ENCODE results near the gene PLEKHG4B. TPM values are rescaled to one million over a fixed set of nuclear protein-coding genes. Genes with fewer than 3 reads are reported as not detected.
"Not testable (repeated sequence)": the region's sequence is repeated elsewhere in the genome, so short reads cannot be mapped to it uniquely, and the experiment has no call there.

Gene PLEKHG4B
- total RNA-seq, 1 donor from 2014 or later: not detected

DNA sequence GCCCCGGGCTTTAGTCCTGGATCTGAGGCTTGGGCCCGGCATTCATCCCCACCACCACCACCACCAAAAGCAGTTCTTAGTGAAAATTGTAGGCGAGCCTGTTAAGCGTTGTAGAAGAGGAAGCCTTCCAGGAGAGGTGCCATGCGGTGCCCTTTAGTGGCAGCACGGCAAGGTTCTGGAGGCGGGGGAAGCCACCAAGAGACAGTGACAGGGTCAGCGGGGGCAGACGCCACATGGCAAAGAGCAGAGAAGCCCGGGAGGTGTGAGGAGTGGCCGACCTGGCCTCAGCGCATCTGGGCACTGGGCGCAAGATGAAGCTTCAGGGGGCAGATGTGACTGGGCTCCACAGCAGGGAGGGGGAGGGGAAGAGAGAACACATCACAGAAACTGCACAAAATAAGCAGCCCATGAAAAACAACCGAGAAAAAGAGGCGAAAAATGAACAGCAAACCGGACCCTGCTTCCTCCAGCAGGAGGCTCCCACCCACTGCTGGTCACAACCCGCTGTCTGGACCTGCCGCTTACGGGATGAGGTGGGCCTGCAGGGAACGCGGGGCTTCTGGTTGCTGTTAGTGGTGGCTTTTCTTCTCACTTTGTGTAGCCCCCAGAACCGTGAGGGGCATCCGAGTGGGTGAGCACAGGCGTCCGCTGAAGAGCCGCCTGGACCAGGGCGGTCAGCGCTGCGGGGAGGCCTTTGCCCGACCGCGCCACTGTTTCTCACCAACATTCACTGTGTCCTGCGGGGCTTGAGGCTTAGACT lies 103.6 kb downstream of the PLEKHG4B start:
- Histone ChIP-seq H3K4me3 (no peak overlapping the region), H3K36me3 (peaks cover 0 to 5% of the 10 kb centered on the region in 2 donors), H3K27me3 (no peaks in the 10 kb centered on the region), H3K9me3 (no peaks in the 10 kb centered on the region), H3K27ac (no peak overlapping the region), H3K4me1 (peaks cover 0 to 4% of the 10 kb centered on the region in 2 donors)
- TF ChIP-seq CTCF (IDR thresholded peaks at IDR 0.05): no peak
- no peak for DNase-seq (ENCODE audit: low spot score in 2 of 2)
- intact Hi-C loops (cut with DNase I): no loop called here

DNA sequence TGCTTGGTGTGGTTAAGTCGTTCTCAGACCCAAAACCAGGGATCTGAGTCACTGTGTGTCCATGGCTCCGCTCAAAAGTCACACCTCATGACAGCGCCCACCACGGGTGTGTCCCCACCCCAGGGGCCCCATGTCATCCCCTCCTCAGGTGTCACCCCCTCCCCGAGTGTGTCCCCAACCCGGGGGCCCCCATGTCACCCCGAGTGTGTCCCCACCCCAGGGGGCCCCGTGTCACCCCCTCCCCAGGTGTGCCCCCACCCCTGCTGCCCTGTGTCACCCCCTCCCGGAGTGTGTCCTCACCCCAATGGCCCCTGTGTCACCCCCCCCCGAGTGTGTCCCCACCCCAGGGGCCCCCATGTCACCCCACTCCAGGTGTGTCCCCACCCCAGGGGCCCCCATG lies 104.4 kb downstream of the PLEKHG4B start:
- TF ChIP-seq CTCF (IDR thresholded peaks at IDR 0.05): no peak
- no peak for DNase-seq (ENCODE audit: low spot score in 2 of 2)

DNA sequence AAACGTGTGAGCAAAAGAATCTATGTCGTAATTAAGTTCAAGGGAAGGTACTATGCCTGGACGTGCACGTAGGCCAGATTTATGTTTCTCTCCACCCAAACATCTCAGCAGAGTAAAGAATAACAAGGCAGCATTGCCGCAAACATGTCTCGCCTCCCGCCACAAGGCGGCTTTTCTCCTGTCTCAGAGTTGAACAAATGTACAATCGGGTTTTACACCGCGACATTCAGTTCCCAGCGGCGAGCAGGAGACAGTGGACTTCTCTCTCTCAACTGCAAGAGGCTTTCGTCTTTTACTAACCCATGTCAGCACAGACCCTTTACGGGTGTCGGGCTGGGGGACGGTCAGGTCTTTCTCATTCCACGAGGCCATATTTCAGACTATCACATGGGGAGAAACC lies 105.1 kb downstream of the PLEKHG4B start:
- DNase-seq (ENCODE audit: low spot score in 2 of 2); H3K4me3 ChIP-seq; intact Hi-C loops (cut with DNase I); H3K27ac ChIP-seq; H3K36me3 ChIP-seq; H3K9me3 ChIP-seq; H3K4me1 ChIP-seq; H3K27me3 ChIP-seq: not testable (repeated sequence)

More for the DNA sequence above, 104.4 kb downstream of the PLEKHG4B start:
- H3K9me3 ChIP-seq: no peaks in the 10 kb centered on the region
- no peaks in the 10 kb centered on the region for H3K4me1 ChIP-seq
- H3K4me3 ChIP-seq: no peak overlapping the region
- peaks cover 0 to 5% of the 10 kb centered on the region in 2 donors for H3K36me3 ChIP-seq
- no peaks in the 10 kb centered on the region for H3K27me3 ChIP-seq
- intact Hi-C loops (cut with DNase I): no loop called here
- peak overlapping the region in 1 of 2 donors; percentile 32 for H3K27ac ChIP-seq

- DNase-seq (ENCODE audit: low spot score in 2 of 2): no peak
- intact Hi-C loops (cut with DNase I): no loop called here
- no peak for TF ChIP-seq CTCF (IDR thresholded peaks at IDR 0.05)
- H3K36me3 ChIP-seq: peaks cover 0 to 8% of the 10 kb centered on the region in 2 donors
- no peak overlapping the region for H3K27ac ChIP-seq
- H3K27me3 ChIP-seq: no peaks in the 10 kb centered on the region
- H3K9me3 ChIP-seq: no peaks in the 10 kb centered on the region
- no peaks in the 10 kb centered on the region for H3K4me1 ChIP-seq
- no peak overlapping the region for H3K4me3 ChIP-seq
Measured at GRCh38 chr5:197892-198489, 106.0 kb downstream of the PLEKHG4B start.

GRCh38 chr5:198516-199196 lies 106.7 kb downstream of the PLEKHG4B start:
- TF ChIP-seq CTCF (IDR thresholded peaks at IDR 0.05): no peak
- Histone ChIP-seq H3K4me1 (no peaks in the 10 kb centered on the region), H3K27me3 (no peaks in the 10 kb centered on the region), H3K9me3 (no peaks in the 10 kb centered on the region), H3K36me3 (peaks cover 6 to 15% of the 10 kb centered on the region in 2 donors), H3K27ac (no peak overlapping the region), H3K4me3 (no peak overlapping the region)
- no peak for DNase-seq (ENCODE audit: low spot score in 2 of 2)
- intact Hi-C loops (cut with DNase I): no loop called here
